ENCODE measurements around the gene PLA2G2E.
"Not testable (repeated sequence)": the region's sequence is repeated elsewhere in the genome, so short reads cannot be mapped to it uniquely, and the experiment has no call there.

The PLA2G2E gene

GRCh38 chr1:19923137-19923952 lies at the start of gene PLA2G2E:
TSS of gene PLA2G2E (minus strand) at chr1:19923617. CDS start at chr1:19923559, 58 bp downstream.
- no peak for DNase-seq

GRCh38 chr1:19971664-19972063 lies 48.2 kb upstream of the PLA2G2E start:
- DNase-seq = no peak

- DNase-seq = no peak
Observed at GRCh38 chr1:19969898-19970660, 46.7 kb upstream of the PLA2G2E start.

- DNase-seq = no peak
Observed at GRCh38 chr1:19967808-19968207, 44.4 kb upstream of the PLA2G2E start.

- DNase-seq = no peak
Observed at GRCh38 chr1:19964542-19964941, 41.1 kb upstream of the PLA2G2E start.

- no peak for DNase-seq
Observed at GRCh38 chr1:19963636-19964035, 40.2 kb upstream of the PLA2G2E start.

- no peak for DNase-seq
Observed at GRCh38 chr1:19960591-19960990, 37.2 kb upstream of the PLA2G2E start.

GRCh38 chr1:19957779-19958178 lies 34.4 kb upstream of the PLA2G2E start:
- DNase-seq = no peak

- no peak for DNase-seq
Observed at GRCh38 chr1:19955534-19956170, 32.2 kb upstream of the PLA2G2E start.

- no peak for DNase-seq
Observed at GRCh38 chr1:19954059-19954458, 30.6 kb upstream of the PLA2G2E start.

GRCh38 chr1:19949016-19949415 lies 25.6 kb upstream of the PLA2G2E start:
- no peak for DNase-seq

GRCh38 chr1:19946971-19947370 lies 23.6 kb upstream of the PLA2G2E start:
- DNase-seq = no peak

- DNase-seq = no peak
Observed at GRCh38 chr1:19946331-19946751, 22.9 kb upstream of the PLA2G2E start.

- no peak for DNase-seq
Observed at GRCh38 chr1:19945914-19946313, 22.5 kb upstream of the PLA2G2E start.

- no peak for DNase-seq
Observed at GRCh38 chr1:19942657-19943056, 19.2 kb upstream of the PLA2G2E start.

- no peak for DNase-seq
Observed at GRCh38 chr1:19942088-19942487, 18.7 kb upstream of the PLA2G2E start.

GRCh38 chr1:19941206-19941568 lies 17.8 kb upstream of the PLA2G2E start:
- no peak for DNase-seq

- DNase-seq = no peak
Observed at GRCh38 chr1:19940486-19941205, 17.2 kb upstream of the PLA2G2E start.

GRCh38 chr1:19938472-19938871 lies 15.1 kb upstream of the PLA2G2E start:
- DNase-seq = no peak

GRCh38 chr1:19936061-19936750 lies 12.8 kb upstream of the PLA2G2E start:
- DNase-seq = no peak

GRCh38 chr1:19934336-19934735 lies 10.9 kb upstream of the PLA2G2E start:
- no peak for DNase-seq

GRCh38 chr1:19932866-19933265 lies 9.4 kb upstream of the PLA2G2E start:
- DNase-seq = no peak

GRCh38 chr1:19927130-19927421 lies 3.7 kb upstream of the PLA2G2E start:
- not testable (repeated sequence) for DNase-seq

Data from NCI-H2029 treated with DMSO at 0.1 percent for 48 hours (cell line).